Measurements from ENCODE around the gene PAAF1.

DNA sequence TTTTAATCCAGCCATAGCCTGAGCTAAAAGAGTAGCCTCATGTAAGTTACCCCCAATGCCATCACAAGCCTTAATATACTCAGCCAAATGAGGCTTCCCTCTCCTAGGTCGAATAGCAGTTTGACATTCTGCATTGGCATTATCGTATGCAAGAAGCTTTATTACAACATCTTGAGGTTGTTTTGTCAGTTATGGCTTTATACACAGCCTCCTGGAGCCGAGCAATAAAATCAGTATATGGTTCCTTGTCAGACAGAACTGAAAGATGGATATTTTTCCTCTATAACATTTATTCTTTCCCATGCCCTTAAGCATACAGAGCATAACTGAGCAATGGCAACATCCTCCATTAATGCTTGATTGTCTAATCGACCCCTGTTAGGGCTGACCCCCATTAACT, 68.6 kb downstream of the PAAF1 start:
- TF ChIP-seq, protein P1, sequence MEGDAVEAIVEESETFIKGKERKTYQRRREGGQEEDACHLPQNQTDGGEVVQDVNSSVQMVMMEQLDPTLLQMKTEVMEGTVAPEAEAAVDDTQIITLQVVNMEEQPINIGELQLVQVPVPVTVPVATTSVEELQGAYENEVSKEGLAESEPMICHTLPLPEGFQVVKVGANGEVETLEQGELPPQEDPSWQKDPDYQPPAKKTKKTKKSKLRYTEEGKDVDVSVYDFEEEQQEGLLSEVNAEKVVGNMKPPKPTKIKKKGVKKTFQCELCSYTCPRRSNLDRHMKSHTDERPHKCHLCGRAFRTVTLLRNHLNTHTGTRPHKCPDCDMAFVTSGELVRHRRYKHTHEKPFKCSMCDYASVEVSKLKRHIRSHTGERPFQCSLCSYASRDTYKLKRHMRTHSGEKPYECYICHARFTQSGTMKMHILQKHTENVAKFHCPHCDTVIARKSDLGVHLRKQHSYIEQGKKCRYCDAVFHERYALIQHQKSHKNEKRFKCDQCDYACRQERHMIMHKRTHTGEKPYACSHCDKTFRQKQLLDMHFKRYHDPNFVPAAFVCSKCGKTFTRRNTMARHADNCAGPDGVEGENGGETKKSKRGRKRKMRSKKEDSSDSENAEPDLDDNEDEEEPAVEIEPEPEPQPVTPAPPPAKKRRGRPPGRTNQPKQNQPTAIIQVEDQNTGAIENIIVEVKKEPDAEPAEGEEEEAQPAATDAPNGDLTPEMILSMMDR (IDR thresholded peaks at IDR 0.05): no peak
- no peak for TF ChIP-seq EP300 (IDR thresholded peaks at IDR 0.05; ENCODE audit: low read depth)

Data from transverse colon (tissue), 3 donors.